Activated CD4-positive, alpha-beta T cell treated with anti-CD3 and anti-CD28 coated beads, Interleukin-2, Interleukin-4, amounts not matched to agents 100 ng/mL and 50 ng/mL, durations not matched to agents 16 hours and 8 hours (primary cell): Measurements from ENCODE around the gene INPP5A.
"Not testable (repeated sequence)": the region's sequence is repeated elsewhere in the genome, so short reads cannot be mapped to it uniquely, and the experiment has no call there.

Experiments
- DNase-seq: peaks from one replicate; pipeline ENCODE4 v3.0.0-alpha.2; 2020; ENCODE audit warnings: low spot score

INPP5A gene

GRCh38 chr10:132537684-132538001, at the start of gene INPP5A:
Gene INPP5A, plus strand, starts transcription at chr10:132537787. Its CDS starts 310 bp downstream, at chr10:132538097.
- DNase-seq = no peak

- DNase-seq = no peak
Observed at GRCh38 chr10:132488231-132488821, 49.3 kb upstream of the INPP5A start.

- no peak for DNase-seq
Observed at GRCh38 chr10:132489053-132489703, 48.4 kb upstream of the INPP5A start.

- DNase-seq = no peak
Observed at GRCh38 chr10:132489704-132490534, 47.7 kb upstream of the INPP5A start.

- not testable (repeated sequence) for DNase-seq
Observed at GRCh38 chr10:132491534-132491933, 46.1 kb upstream of the INPP5A start.

- DNase-seq = no peak
Observed at GRCh38 chr10:132492323-132493025, 45.1 kb upstream of the INPP5A start.

GRCh38 chr10:132493246-132493755, 44.3 kb upstream of the INPP5A start:
- no peak for DNase-seq

- DNase-seq = no peak
Observed at GRCh38 chr10:132493756-132494290, 43.8 kb upstream of the INPP5A start.

- DNase-seq = no peak
Observed at GRCh38 chr10:132494866-132495630, 42.5 kb upstream of the INPP5A start.

- DNase-seq = no peak
Observed at GRCh38 chr10:132496360-132497062, 41.1 kb upstream of the INPP5A start.

GRCh38 chr10:132497063-132497680, 40.4 kb upstream of the INPP5A start:
- no peak for DNase-seq

- DNase-seq = no peak
Observed at GRCh38 chr10:132497861-132498561, 39.6 kb upstream of the INPP5A start.

GRCh38 chr10:132498562-132499366, 38.8 kb upstream of the INPP5A start:
- no peak for DNase-seq

- DNase-seq = no peak
Observed at GRCh38 chr10:132499367-132499685, 38.3 kb upstream of the INPP5A start.

- DNase-seq = no peak
Observed at GRCh38 chr10:132500781-132501415, 36.7 kb upstream of the INPP5A start.

- no peak for DNase-seq
Observed at GRCh38 chr10:132502544-132503300, 34.9 kb upstream of the INPP5A start.

GRCh38 chr10:132503581-132504421, 33.8 kb upstream of the INPP5A start:
- no peak for DNase-seq
